Brain microvascular endothelial cell (primary cell): ENCODE results near the gene RFX4.

Experiments
- DNase-seq: peaks from one replicate; pipeline ENCODE4 v3.0.0-alpha.2; 2020
- H3K27ac ChIP-seq: fragments of 250-450 bp; sonication (Bioruptor Pico); 2 replicates; pipeline ENCODE4 v1.5.1; 2020; ENCODE audit warnings: mild to moderate bottlenecking, moderate library complexity
- H3K27me3 ChIP-seq: fragments of 250-450 bp; sonication (Bioruptor Pico); replicated peaks from 2 replicates; pipeline ENCODE4 v1.5.1; 2020; ENCODE audit warnings: mild to moderate bottlenecking
- H3K36me3 ChIP-seq: fragments of 250-450 bp; sonication (Bioruptor Pico); replicated peaks from 2 replicates; pipeline ENCODE4 v1.5.1; 2020; ENCODE audit warnings: mild to moderate bottlenecking
- H3K4me3 ChIP-seq: 2 replicates; pipeline ENCODE4 v1.5.1; 2011; ENCODE audit warnings: low read depth, mild to moderate bottlenecking, control low read depth, low read length, moderate library complexity
- CTCF ChIP-seq: IDR thresholded peaks from 2 replicates; pipeline ENCODE4 v1.5.1; 2011; ENCODE audit warnings: low read depth, mild to moderate bottlenecking, moderate library complexity, low read length, control low read depth, inconsistent platforms; ENCODE audit errors: missing control alignments
- in situ Hi-C: cut with HindIII; loops from 2 replicates; pipeline ENCODE4 v1.10.0; 2017; ENCODE audit warnings: low sequenced_read_pairs, low pct_ligation_motif_present

Gene RFX4

DNA sequence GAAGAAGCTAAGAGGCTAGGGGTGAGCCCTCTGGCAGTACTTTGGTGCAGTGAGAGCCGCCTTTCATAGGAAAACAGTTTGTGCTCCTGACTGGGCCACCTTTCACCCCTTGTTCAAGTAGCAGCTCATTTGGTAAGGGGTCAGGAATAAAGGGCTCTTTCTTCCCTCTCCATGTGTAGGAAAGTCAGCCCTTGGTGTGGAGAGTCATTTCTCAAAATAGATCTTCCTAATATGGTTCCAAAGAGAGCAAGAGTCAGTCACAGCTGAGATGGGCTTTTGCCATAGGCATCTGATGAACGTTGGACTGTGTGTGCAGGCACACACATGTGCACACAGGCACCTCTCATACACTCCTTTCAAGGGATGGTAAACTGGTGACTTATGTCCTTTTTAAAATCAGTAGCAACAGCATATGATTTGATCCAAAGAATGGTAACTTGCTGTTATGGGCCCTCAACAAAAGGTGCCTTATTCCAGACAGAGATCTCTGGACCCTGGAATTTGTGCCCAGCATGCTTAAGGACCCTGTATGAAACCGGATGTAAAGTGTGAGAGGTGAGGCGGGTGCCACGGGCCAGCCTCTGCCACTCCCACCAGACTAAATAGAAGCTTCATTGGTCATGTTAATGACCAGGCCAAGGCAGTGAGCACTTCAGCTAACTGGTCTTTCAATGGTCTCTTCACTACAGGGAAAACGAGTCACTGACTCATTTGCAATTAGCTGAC, 175.0 kb downstream of the RFX4 start:
- Histone ChIP-seq H3K4me3 (no peak overlapping the region), H3K27me3 (no peaks in the 10 kb centered on the region), H3K27ac (no peak overlapping the region), H3K36me3 (no peaks in the 10 kb centered on the region)
- no peak for DNase-seq
- no peak for TF ChIP-seq CTCF
- in situ Hi-C loops = no loop called here

DNA sequence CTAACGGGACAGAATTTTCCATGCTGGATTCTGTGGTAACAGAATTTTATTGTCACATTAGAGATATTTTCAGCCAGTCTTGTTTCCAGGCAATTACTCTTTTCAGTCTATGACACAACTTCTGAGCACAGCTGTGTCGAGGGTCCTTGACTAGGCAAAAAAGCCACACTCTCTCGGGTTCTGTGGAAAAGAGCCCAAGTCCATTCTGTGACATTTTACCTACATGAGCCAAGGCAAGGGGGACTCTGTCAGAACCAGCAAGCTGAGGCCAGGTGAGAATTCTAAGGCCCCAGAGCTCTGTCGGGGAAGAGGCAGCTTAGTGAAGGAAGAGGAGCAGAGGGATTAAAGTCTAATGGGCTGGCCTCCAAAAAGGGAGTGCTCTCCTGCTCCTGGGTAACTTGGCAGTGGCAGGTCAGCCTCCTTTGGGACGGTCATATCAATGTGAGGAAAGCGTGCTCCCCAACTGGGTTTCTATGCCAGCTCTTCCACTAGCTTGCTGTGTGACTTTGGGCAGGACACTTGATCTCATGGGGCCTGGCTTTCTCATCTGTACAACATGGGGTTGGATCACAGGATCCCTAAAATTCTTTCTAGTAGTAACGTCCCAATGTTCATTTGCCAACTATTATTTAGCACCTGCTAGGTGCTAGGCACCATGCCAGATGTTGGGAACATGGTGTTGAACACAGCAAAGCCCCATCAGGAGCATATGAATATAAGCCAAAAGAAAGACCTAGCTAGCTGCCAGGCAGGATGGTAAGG, 175.7 kb downstream of the RFX4 start:
- H3K36me3 ChIP-seq = no peaks in the 10 kb centered on the region
- DNase-seq = no peak
- no peaks in the 10 kb centered on the region for H3K27me3 ChIP-seq
- TF ChIP-seq CTCF = no peak
- H3K27ac ChIP-seq = no peak overlapping the region
- H3K4me3 ChIP-seq = no peak overlapping the region
- in situ Hi-C loops = no loop called here

DNA sequence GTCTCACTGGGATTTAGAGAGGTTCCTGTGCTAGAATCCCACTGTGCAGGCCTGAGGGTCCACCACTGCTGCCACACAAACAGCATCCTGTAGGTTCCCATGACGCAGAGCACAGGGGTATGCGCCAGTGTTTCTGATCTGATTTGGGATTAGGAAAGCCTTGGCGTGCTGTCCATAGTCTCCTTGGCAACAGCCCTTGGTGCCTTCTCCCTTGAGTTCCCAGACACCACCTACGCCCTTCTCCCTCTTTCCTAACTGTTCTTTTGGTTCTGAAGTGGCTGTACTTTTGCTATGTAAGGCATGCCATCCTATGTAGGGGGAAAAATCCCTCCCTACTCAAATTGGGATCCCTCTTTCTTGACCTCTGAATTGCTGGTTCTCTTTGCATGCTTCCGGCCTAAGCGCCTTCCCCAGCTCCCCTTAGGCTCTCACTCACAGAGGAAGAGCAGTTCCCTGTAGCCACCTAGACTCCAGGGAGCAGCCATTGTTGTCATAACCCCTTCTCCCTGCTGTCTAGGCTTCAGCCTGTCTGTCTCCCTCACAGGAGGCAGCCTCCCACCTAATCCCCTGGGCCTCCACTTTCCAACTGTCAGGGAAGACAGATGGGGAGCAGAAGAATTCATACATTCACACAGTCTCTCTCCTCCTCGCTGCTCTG, 176.9 kb downstream of the RFX4 start:
- Histone ChIP-seq H3K27me3 (no peaks in the 10 kb centered on the region), H3K4me3 (no peak overlapping the region), H3K27ac (no peak overlapping the region), H3K36me3 (no peaks in the 10 kb centered on the region)
- in situ Hi-C loops = no loop called here
- no peak for DNase-seq
- TF ChIP-seq CTCF = no peak

- in situ Hi-C loops = no loop called here
- no peaks in the 10 kb centered on the region for H3K36me3 ChIP-seq
- H3K4me3 ChIP-seq = no peak overlapping the region
- no peaks in the 10 kb centered on the region for H3K27me3 ChIP-seq
- no peak for TF ChIP-seq CTCF
- no peak overlapping the region for H3K27ac ChIP-seq
- DNase-seq = peak; percentile 15
Observed at GRCh38 chr12:106760184-106760531, 177.4 kb downstream of the RFX4 start.

- no peak for DNase-seq
- Histone ChIP-seq H3K27me3 (no peaks in the 10 kb centered on the region), H3K4me3 (no peak overlapping the region), H3K27ac (no peak overlapping the region), H3K36me3 (no peaks in the 10 kb centered on the region)
- in situ Hi-C loops = no loop called here
- TF ChIP-seq CTCF = no peak
Observed at GRCh38 chr12:106764220-106764619, 181.4 kb downstream of the RFX4 start.
